ENCODE data around the gene ETDC.
"Not testable (repeated sequence)": the region's sequence is repeated elsewhere in the genome, so short reads cannot be mapped to it uniquely, and the experiment has no call there.

The ETDC gene

DNA sequence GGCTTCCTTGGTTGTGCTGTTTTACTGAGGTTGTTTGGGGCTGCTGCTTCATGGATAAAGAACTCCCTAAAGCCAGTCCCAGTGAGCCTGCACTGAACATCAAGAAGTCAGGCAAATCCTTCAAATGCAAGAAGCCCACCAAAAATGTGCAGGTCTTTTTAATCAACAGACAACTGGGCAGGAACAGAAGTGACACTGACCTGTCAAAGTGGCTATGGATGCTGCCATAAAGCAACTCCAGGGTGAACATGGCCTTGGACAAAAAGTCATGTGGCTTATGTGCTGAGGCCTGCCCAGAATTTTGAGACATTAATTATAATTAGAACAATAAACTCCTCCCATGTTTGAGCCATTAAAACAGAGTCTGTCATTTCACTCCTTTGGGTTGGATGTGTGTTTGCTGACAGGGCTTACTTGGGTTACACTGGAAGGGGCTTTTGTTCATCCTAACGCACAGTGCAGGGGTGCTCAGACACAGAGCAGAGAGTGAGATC, at the start of gene ETDC:
Gene ETDC (plus strand): TSS at position 51 of the 494 bp plus-strand sequence. CDS start 0 bp downstream, at position 51.
- no peak for DNase-seq

DNA sequence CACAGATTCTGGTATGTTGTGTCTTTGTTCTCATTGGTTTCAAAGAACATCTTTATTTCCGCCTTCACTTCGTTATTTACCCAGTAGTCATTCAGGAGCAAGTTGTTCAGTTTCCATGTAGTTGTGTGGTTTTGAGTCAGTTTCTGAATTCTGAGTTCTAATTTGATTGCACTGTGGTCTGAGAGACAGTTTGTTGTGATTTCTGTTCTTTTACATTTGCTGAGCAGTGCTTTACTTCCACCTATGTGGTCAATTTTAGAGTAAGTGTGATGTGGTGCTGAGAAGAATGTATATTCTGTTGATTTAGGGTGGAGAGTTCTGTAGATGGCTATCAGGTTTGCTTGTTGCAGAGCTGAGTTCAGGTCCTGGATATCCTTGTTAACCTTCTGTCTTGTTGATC, 48.3 kb upstream of the ETDC start:
- not testable (repeated sequence) for DNase-seq

GRCh38 chrX:135263376-135263775, 45.9 kb upstream of the ETDC start:
- not testable (repeated sequence) for DNase-seq

DNA sequence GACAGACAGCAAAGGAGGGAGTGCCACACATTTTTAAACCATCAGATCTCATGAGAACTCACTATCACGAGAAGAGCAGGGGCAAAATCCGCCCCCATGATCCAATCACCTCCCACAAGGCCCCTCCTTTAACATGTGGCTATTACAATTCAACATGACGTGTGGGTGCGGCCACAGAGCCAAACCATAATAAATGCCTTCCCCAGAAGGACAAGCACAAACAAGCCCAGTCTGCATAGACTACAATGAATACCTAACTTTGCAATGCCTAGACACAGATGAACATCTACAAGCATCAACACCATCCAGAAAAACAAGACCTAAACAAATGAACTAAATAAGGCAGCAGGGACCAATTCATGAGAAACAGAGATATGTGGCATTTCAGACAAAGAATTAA, 45.1 kb upstream of the ETDC start:
- DNase-seq = no peak

DNA sequence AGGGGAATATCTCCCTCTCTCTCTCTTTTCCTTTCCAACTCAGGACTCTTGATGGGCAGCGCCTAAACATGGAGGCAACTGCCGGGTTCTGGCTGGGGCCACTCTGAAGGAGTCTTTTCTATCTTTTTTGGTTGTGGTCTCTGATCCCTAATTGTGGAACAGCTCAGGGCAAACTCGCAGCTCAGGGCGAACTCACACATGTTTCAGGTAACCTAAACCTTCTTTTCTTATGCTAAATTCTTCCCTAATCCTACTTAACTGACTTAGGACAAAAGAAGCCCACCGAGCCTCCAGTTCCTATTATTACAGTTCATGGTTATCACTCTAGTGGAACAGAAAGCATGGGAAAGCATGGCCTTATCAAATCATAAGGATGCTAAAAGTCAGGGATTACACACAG, 36.1 kb upstream of the ETDC start:
- no peak for DNase-seq

- no peak for DNase-seq
Measured at GRCh38 chrX:135275973-135276372, 33.3 kb upstream of the ETDC start.

DNA sequence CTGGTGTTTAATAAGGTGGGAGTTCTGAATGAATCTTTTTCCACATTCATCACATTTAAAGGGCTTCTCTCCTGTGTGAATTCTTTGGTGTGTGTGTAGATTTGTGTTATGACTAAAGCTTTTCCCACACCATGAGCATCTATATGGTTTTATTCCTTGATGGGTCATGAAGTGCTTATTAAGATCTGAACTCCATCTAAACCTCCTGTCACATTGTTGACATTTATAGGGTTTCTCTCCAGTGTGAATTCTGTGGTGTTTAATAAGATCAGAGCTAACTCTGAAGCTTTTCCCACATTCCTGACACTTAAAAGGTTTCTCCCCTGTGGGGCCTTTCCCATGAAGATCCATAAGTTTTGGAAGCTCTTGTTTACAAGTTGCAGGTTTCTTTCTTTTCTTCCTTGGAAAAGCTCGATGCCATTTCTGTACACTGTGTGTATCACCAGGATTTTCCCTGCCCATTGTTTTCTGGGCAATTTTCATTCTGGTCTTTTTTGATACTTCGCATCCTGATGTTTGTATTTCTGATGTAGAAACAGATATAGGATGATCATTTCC, 21.9 kb upstream of the ETDC start:
- no peak for DNase-seq

- DNase-seq = peak; percentile 66 to 72
Measured at GRCh38 chrX:135295238-135295943, 13.9 kb upstream of the ETDC start.

DNA sequence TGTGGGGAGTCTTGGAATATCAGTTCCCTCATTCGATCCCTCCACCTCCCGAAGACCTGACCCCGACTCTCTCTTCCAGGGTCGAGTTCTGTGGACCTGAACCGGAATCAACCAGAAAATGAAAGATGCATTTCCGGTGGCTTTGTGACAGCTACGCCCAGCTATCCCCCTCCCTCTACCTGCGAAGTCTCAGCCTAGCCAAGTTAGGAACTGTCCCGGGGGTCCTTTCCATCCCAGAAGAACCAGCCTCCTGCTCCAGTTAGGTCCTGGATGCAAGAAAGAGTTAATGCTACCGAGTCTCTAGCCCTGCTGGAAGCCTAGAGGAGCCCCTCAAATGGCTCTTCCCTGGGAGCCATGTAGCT, 13.4 kb upstream of the ETDC start:
- no peak for DNase-seq

DNA sequence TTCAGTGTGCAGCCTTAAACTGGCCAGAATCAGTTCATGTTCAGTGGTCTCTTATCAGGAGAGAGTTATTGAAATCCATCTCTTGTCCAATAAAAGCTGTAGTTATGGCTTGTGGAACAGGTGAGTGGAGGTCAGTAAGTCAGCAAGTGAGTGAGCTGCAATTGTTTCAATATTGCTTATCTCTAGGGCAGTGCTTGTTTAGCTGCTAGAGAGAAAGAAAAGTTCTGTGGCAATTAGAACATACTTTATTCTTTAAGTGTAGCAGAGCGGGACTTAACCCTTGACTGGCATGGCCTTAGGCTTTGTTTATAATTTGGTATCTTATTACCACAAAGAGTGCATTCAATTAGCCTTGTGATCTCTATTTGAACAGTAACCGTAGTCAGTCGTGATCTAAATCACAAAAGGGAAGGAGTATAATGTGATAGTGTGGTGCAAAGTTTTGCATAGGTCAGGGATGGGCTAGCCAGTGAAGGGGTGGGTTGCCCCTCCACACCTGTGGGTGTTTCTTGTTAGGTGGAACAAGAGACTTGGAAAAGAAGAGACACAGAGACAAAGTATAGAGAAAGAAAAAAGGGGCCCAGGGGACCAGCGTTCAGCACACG, 6.9 kb upstream of the ETDC start:
- no peak for DNase-seq

DNA sequence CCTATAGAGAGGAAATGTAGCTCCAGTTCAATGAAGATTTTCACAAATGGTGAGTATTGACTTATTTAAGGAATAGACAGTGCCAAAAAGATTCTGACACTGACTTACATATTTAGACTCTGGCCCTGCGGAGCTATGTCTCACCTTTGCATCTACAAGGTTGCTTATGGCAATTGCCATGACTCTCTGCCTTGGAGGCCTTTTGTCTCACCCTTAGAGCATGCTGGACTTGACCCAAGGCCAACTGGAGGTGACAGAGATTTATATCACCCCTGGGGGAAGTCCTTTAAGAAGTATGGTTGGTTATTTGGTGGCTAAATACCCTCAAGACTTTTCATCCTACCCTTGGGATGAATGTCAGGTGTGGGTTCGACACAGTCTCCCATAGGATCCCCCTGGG, 4.5 kb upstream of the ETDC start:
- no peak for DNase-seq

- no peak for DNase-seq
Measured at GRCh38 chrX:135307171-135307570, 2.1 kb upstream of the ETDC start.

GRCh38 chrX:135308345-135308855, 880 bp upstream of the ETDC start:
- DNase-seq = no peak

GRCh38 chrX:135315864-135316263, 6.6 kb downstream of the ETDC start:
- DNase-seq = no peak

DNA sequence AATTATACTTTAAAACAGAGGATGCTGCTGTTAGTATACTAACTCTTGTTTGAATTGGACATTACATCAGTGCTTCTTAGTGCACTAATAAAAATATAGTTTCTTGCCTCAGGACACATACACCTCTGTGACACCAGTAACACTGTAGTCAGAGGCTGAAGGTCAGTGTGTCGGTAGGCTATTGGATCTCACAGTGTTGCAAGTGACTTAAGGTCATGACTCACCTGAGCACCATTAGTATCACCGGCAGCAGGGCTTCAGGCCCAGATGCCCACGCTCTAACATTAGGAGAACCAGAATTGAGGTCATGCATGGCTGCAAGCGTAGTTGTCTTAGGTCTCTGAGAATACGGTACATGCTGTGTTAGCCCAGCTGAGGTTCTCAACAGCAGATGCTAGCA, 15.2 kb downstream of the ETDC start:
- DNase-seq = no peak

- DNase-seq = not testable (repeated sequence)
Measured at GRCh38 chrX:135325036-135325818, 15.9 kb downstream of the ETDC start.

DNA sequence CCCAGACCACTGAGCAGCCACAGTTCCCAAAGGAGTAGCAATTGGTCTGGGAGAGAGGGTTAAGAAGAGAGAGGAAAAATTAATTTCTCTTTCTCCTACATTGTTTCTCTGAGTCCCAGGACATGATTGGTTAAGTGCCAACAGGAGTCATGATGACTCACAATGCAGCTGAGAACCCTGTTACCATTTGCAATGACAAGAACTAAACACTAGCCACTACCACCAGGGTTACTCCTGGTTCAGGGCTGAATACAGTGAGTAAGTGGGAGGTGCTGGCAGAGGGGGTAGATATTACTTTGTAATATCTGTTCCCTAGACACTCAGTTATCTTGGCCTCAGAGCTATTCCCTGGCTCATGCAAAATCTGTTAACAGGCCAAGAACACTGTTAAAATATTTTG, 18.0 kb downstream of the ETDC start:
- DNase-seq = no peak

DNA sequence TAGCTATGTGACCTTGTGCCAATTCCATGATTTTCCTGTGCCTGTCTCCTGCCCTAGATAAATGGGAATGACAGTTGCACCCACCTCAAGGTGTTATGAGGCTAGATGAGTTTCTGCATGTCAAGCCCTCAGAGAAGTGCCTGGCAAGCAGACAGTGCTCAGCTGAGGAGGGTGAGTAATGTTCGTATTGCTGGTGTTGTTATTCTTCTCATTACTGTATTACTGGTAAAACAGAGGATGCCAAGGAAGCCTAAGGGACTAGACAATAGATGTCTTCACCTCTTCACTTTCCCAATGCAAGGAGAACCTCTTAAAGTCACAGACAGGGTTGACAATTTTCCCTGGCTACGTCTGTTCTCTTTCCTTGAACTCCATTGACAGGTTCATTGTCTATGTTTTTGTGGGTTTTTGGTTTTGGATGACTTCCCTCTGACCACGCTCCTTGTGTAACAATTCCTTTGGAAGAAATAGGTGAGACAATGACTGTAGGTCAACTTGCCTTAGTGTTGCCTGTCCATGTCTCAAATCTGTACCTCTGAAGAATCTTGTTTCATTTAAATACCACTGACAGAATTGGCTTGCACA, 19.2 kb downstream of the ETDC start:
- DNase-seq = no peak

- no peak for DNase-seq
Measured at GRCh38 chrX:135330706-135331105, 21.4 kb downstream of the ETDC start.

DNA sequence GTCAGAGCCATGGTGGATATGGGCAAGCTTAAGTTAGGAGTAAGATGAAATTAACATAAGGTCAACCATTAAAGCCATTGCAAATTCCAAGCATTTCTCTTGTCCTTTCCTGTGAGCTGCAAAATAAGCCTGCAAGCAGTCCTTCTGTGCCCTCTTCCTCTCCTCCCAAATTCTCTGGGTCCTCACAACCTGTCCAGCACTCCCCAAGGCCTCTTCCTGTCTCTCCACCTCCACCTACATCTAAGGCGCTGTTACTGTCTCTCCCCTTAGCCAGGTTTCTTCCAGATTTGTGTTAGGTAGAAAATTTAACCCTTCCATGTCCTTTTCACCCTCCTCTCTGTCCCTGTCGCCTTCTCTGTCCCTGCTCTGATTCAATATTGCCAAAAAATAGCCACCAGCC, 22.2 kb downstream of the ETDC start:
- no peak for DNase-seq

GRCh38 chrX:135340831-135341230, 31.6 kb downstream of the ETDC start:
- no peak for DNase-seq

- no peak for DNase-seq
Measured at GRCh38 chrX:135345107-135345589, 35.9 kb downstream of the ETDC start.

DNA sequence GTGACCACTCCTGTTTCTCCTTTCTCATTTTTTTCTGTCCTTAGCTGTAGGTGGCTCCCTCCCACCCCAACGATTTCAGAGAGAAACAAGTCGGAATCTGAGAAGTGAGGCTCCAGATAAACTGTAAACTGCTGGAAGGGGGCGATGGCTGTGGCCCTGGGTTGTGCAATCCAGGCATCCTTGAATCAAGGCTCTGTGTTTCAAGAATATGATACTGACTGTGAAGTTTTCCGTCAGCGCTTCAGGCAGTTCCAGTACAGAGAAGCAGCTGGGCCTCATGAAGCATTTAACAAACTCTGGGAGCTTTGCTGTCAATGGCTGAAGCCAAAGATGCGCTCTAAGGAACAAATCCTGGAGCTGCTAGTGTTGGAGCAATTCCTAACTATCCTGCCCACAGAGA, 37.7 kb downstream of the ETDC start:
- DNase-seq = no peak

Data from activated T-cell treated with anti-CD3 and anti-CD28 coated beads, Interleukin-2, amount 50 U/mL, for 48 hours (primary cell).